ENCODE results near the gene C11orf97.

C11orf97 gene

GRCh38 chr11:94525546-94526324, 13.5 kb downstream of the C11orf97 start:
- H3K27ac ChIP-seq: no peak overlapping the region

GRCh38 chr11:94526645-94527438, 14.6 kb downstream of the C11orf97 start:
- TF ChIP-seq CTCF (IDR thresholded peaks at IDR 0.05) (no peak), ZFX (IDR thresholded peaks at IDR 0.05; ENCODE audit: borderline replicate concordance) (no peak)
- no peak overlapping the region for H3K27ac ChIP-seq

More at GRCh38 chr11:94525546-94526324, 13.5 kb downstream of the C11orf97 start:
- no peak for TF ChIP-seq ZFX (IDR thresholded peaks at IDR 0.05; ENCODE audit: borderline replicate concordance)

- TF ChIP-seq ZFX (IDR thresholded peaks at IDR 0.05; ENCODE audit: borderline replicate concordance) (no peak), CTCF (IDR thresholded peaks at IDR 0.05) (no peak)
- no peak overlapping the region for H3K27ac ChIP-seq
Observed at GRCh38 chr11:94528551-94528950, 16.3 kb downstream of the C11orf97 start.

GRCh38 chr11:94532211-94532610, 19.9 kb downstream of the C11orf97 start:
- no peak overlapping the region for H3K27ac ChIP-seq
- no peak for TF ChIP-seq CTCF (IDR thresholded peaks at IDR 0.05)
- TF ChIP-seq ZFX (IDR thresholded peaks at IDR 0.05; ENCODE audit: borderline replicate concordance): no peak

GRCh38 chr11:94533206-94533605, 20.9 kb downstream of the C11orf97 start:
- H3K27ac ChIP-seq: no peak overlapping the region
- no peak for TF ChIP-seq ZFX (IDR thresholded peaks at IDR 0.05; ENCODE audit: borderline replicate concordance)
- TF ChIP-seq CTCF (IDR thresholded peaks at IDR 0.05): no peak

- no peak for TF ChIP-seq CTCF (IDR thresholded peaks at IDR 0.05)
- TF ChIP-seq ZFX (IDR thresholded peaks at IDR 0.05; ENCODE audit: borderline replicate concordance): no peak
- no peak overlapping the region for H3K27ac ChIP-seq
Observed at GRCh38 chr11:94533696-94534630, 21.7 kb downstream of the C11orf97 start.

- no peak overlapping the region for H3K27ac ChIP-seq
- TF ChIP-seq ZFX (IDR thresholded peaks at IDR 0.05; ENCODE audit: borderline replicate concordance) (no peak), CTCF (IDR thresholded peaks at IDR 0.05) (no peak)
Observed at GRCh38 chr11:94536386-94536785, 24.1 kb downstream of the C11orf97 start.

Measured in 22Rv1 (cell line).